Heart left ventricle (tissue), 16 donors: Measurements from ENCODE around the gene HNRNPA3. TPM values are rescaled to one million over a fixed set of nuclear protein-coding genes. Genes with fewer than 3 reads are reported as not detected.

Source experiments
- ATAC-seq, 4 donors: fragments of 200-7000 bp; cut with Tn5 transposase; one replicate each; pipeline ENCODE4 v1.9.1; 2020 to 2022; ENCODE audit warnings: moderate library complexity in 4 of 4, mild to moderate bottlenecking in 3 of 4, moderate number of reproducible peaks in 1 of 4
- DNase-seq, 5 donors: peaks; one replicate each; pipeline ENCODE4 v3.0.0-alpha.2; 2020
- H3K27ac ChIP-seq, 12 donors: fragments of 200-600 bp; sonication (generic) in 4 of 12; one replicate each; pipeline versions ENCODE4 v1.5.0 to v1.8.0; 2016 to 2022; ENCODE audit warnings: mild to moderate bottlenecking in 2 of 12
- H3K27me3 ChIP-seq, 9 donors: fragments of 200-600 bp; sonication (generic) in 2 of 9; one replicate each; pipeline versions ENCODE4 v1.5.1 to v1.8.0; 2016 to 2022; ENCODE audit warnings: mild to moderate bottlenecking in 3 of 9
- H3K36me3 ChIP-seq, 9 donors: fragments of 200-600 bp; sonication (generic) in 2 of 9; one replicate each; pipeline versions ENCODE4 v1.5.0 to v1.8.0; 2018 to 2022; ENCODE audit warnings: mild to moderate bottlenecking in 2 of 9
- H3K4me1 ChIP-seq, 12 donors: fragments of 200-600 bp; sonication (generic) in 4 of 12; one replicate each; pipeline versions ENCODE4 v1.5.0 to v1.8.0; 2016 to 2022; ENCODE audit warnings: mild to moderate bottlenecking in 3 of 12
- H3K4me3 ChIP-seq, 12 donors: fragments of 200-600 bp; sonication (generic) in 4 of 12; one replicate each; pipeline versions ENCODE4 v1.5.0 to v1.8.0; 2017 to 2022; ENCODE audit warnings: mild to moderate bottlenecking in 9 of 12, moderate library complexity in 4 of 12
- H3K9me3 ChIP-seq, 12 donors: fragments of 200-600 bp; sonication (generic) in 4 of 12; one replicate each; pipeline versions ENCODE4 v1.5.0 to v1.8.0; 2016 to 2022; ENCODE audit warnings: mild to moderate bottlenecking in 1 of 12
- POLR2A ChIP-seq, 2 donors: fragments of 450-650 bp; IDR thresholded peaks; one replicate each; pipeline ENCODE4 v1.6.1; 2017; ENCODE audit warnings: antibody characterized with exemption in 2 of 2, mild to moderate bottlenecking in 2 of 2, moderate library complexity in 2 of 2
- WGBS, 4 donors: extraction: QIAGEN DNeasy Blood & Tissue Kit in 2 of 4; methylation state at CpG; one replicate each; pipeline versions ENCODE4 v1.1.5 to v1.1.7; 2013 to 2018; 5-methylcytosine and 5-hydroxymethylcytosine counted together
- intact Hi-C, 10 donors: fragments of 100-400 bp; cut with DNase I; formaldehyde crosslinking; loops; one replicate each; pipeline versions ENCODE4 v1.11.1 to v1.14.2; 2022
- polyA plus RNA-seq, 2 donors: library from polyadenylated mRNA; stranded (reverse); fragments of 200-250 nt; gene quantifications; one replicate each; pipeline ENCODE4 v1.2.3, GENCODE V29; 2013
- total RNA-seq, 9 donors: library from RNA; depleted of rRNA in 2 of 9; stranded (reverse); fragments of >200 nt in 2 of 9; fragmentation: NEBNext Ultra II Directional in 3 of 9; extraction: Animal tissue kit (Norgen Biotek cat#: 25700) in 3 of 9; gene quantifications; one replicate each; pipeline versions ENCODE4 v1.1.0 to v1.2.4, GENCODE V29; 2016 to 2023
- TF ChIP-seq, protein P1 (sequence below), 12 donors: fragments of 200-600 bp; sonication (generic) in 4 of 12; IDR thresholded peaks; one replicate each; pipeline versions ENCODE4 v1.5.0 to v1.8.0; 2018 to 2022; ENCODE audit warnings: antibody characterized with exemption in 12 of 12, mild to moderate bottlenecking in 5 of 12
- donor health status: ischemic (EF 13 %, LVEDD 7.1; RV severe dilation, severe dysfunction).
- donor health status: healthy with polysubstance abuse.
- donor health status: DM: no; HTN: yes; CAD: no.
- donor health status: DM: no; HTN: no; CAD: no.
- donor health status: ischemic (EF 25% LVEDD 6.9; RV normal size, moderate dysfunction).
- donor health status: ischemic (EF 25% LVEDD 5.7; RV mildly dilated, moderate dysfunction).
- donor health status: healthy.
- donor health status: DM: yes; HTN: yes; CAD: no.
- donor health status: ischemic (EF 35%, LVEDD 5.7; RV mildly dilated, moderate dysfunction).
- donor health status: nonischemic (EF 11% LVEDD 7.7; RV severe dilation, severe dysfunction).
- donor health status: DM: yes; HTN: yes; CAD: no.
- donor health status: PGD.
- donor health status: ischemic (EF 29% LVEDD 5.4; RV normal size, mild dysfunction).
- donor health status: nonischemic (EF 23%, LVEDD 6.1; RV moderate dilation, normal function).

HNRNPA3 gene
- total and polyA plus RNA-seq, 11 donors, result 12.7 to 134 (median 73.3) TPM

GRCh38 chr2:177249038-177249437 is 36.4 kb downstream of the HNRNPA3 start:
- Histone ChIP-seq H3K27ac (peak overlapping the region in 1 of 12 donors; percentile 46), H3K4me1 (peaks cover 24 to 100% (median 93%) of the 10 kb centered on the region in 12 donors), H3K36me3 (peaks cover 0 to 9% (median 0%) of the 10 kb centered on the region in 9 donors), H3K9me3 (no peaks in the 10 kb centered on the region), H3K4me3 (no peak overlapping the region), H3K27me3 (no peaks in the 10 kb centered on the region)
- DNase-seq (no peak), ATAC-seq (no peak)
- TF ChIP-seq, protein P1, sequence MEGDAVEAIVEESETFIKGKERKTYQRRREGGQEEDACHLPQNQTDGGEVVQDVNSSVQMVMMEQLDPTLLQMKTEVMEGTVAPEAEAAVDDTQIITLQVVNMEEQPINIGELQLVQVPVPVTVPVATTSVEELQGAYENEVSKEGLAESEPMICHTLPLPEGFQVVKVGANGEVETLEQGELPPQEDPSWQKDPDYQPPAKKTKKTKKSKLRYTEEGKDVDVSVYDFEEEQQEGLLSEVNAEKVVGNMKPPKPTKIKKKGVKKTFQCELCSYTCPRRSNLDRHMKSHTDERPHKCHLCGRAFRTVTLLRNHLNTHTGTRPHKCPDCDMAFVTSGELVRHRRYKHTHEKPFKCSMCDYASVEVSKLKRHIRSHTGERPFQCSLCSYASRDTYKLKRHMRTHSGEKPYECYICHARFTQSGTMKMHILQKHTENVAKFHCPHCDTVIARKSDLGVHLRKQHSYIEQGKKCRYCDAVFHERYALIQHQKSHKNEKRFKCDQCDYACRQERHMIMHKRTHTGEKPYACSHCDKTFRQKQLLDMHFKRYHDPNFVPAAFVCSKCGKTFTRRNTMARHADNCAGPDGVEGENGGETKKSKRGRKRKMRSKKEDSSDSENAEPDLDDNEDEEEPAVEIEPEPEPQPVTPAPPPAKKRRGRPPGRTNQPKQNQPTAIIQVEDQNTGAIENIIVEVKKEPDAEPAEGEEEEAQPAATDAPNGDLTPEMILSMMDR (IDR thresholded peaks at IDR 0.05), result no peak
- TF ChIP-seq POLR2A (IDR thresholded peaks at IDR 0.05), result no peak
- WGBS, 4 donors, result 87 to 91% (median 90%) methylated on average over 7 of the region's 7 CpGs
- intact Hi-C loops, result no loop called here

DNA sequence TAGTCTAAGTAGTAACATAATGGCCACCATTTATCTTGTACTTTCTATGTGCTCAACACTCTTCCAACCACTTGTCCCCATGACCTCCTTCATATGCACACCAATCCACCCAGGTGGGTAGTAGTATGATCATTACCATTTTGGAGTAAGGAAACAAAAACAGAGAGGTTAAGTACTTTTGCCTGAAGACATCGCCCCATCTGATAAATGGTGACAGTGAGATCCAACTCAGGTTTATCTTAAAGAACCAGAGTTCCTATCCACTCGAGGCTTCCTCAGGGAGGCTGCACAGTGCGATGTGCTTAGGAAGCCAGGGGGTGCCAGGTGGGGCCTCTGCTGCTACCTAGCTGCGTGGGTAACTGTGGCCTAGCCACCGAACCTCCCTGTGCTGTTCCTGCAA is 37.9 kb downstream of the HNRNPA3 start:
- no peak for TF ChIP-seq POLR2A (IDR thresholded peaks at IDR 0.05)
- TF ChIP-seq, protein P1 (IDR thresholded peaks at IDR 0.05), result no peak
- peaks cover 0 to 17% (median 0%) of the 10 kb centered on the region in 9 donors for H3K36me3 ChIP-seq
- DNase-seq (no peak), ATAC-seq (peak in 2 of 4 donors; percentile 12 to 16)
- peaks cover 32 to 100% (median 94%) of the 10 kb centered on the region in 12 donors for H3K4me1 ChIP-seq
- H3K27me3 ChIP-seq, result no peaks in the 10 kb centered on the region
- peak overlapping the region in 9 of 12 donors; percentile 18 to 84 (median 57) for H3K27ac ChIP-seq
- WGBS, 4 donors, result 80 to 87% (median 81%) methylated on average over 5 of the region's 5 CpGs
- H3K9me3 ChIP-seq, result no peaks in the 10 kb centered on the region
- intact Hi-C loops, result no loop called here
- no peak overlapping the region for H3K4me3 ChIP-seq

DNA sequence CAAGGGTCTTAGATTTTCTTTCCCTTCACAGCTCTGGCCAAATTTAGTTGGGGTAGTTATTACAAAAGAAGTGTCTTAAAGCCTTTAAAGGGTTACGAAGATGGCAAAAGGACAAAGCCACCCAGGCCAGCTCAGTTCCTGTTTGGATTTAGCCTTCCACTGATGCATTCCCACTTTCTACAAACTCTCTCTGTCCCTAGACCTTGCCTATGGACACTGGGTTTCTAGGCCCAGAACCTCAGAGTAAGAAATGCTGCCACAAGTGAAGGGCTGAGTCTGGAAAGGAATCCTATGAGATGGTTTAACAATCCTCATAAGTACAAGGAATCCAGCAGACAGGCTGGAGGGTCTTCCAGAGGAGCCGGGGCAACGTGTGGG is 38.6 kb downstream of the HNRNPA3 start:
- H3K4me1 ChIP-seq, result peaks cover 34 to 100% (median 94%) of the 10 kb centered on the region in 12 donors
- peak overlapping the region in 11 of 12 donors; percentile 15 to 84 (median 54) for H3K27ac ChIP-seq
- DNase-seq (no peak), ATAC-seq (no peak)
- no peaks in the 10 kb centered on the region for H3K27me3 ChIP-seq
- TF ChIP-seq POLR2A (IDR thresholded peaks at IDR 0.05), result no peak
- TF ChIP-seq, protein P1 (IDR thresholded peaks at IDR 0.05), result no peak
- no peaks in the 10 kb centered on the region for H3K9me3 ChIP-seq
- peaks cover 0 to 17% (median 0%) of the 10 kb centered on the region in 9 donors for H3K36me3 ChIP-seq
- intact Hi-C loops, result no loop called here
- WGBS, 4 donors, result 77 to 85% (median 82%) methylated on average over 3 of the region's 3 CpGs
- no peak overlapping the region for H3K4me3 ChIP-seq

GRCh38 chr2:177252808-177253531 is 40.4 kb downstream of the HNRNPA3 start:
- peaks cover 30 to 100% (median 92%) of the 10 kb centered on the region in 12 donors for H3K4me1 ChIP-seq
- ATAC-seq (no peak), DNase-seq (no peak)
- H3K36me3 ChIP-seq, result peaks cover 0 to 17% (median 0%) of the 10 kb centered on the region in 9 donors
- H3K9me3 ChIP-seq, result peaks cover 0 to 3% (median 0%) of the 10 kb centered on the region in 12 donors
- H3K4me3 ChIP-seq, result no peak overlapping the region
- H3K27ac ChIP-seq, result peak overlapping the region in 11 of 12 donors; percentile 4 to 84 (median 49)
- TF ChIP-seq POLR2A (IDR thresholded peaks at IDR 0.05), result no peak
- TF ChIP-seq, protein P1 (IDR thresholded peaks at IDR 0.05), result no peak
- WGBS, 4 donors, result 72 to 78% (median 74%) methylated on average over 5 of the region's 5 CpGs
- H3K27me3 ChIP-seq, result no peaks in the 10 kb centered on the region
- intact Hi-C loops, result no loop called here
